Kasumi-1 (cell line): ENCODE measurements around the gene C1QBP.
A peak's percentile ranks its signal among the peaks of the same experiment; 100 is the strongest.
"Not testable (repeated sequence)": the region's sequence is repeated elsewhere in the genome, so short reads cannot be mapped to it uniquely, and the experiment has no call there.

Source experiments
- DNase-seq, 2 experiments: peaks; one replicate each; lab custom pipeline; 2025; lab: John Stamatoyannopoulos, UW

C1QBP gene, protein sequence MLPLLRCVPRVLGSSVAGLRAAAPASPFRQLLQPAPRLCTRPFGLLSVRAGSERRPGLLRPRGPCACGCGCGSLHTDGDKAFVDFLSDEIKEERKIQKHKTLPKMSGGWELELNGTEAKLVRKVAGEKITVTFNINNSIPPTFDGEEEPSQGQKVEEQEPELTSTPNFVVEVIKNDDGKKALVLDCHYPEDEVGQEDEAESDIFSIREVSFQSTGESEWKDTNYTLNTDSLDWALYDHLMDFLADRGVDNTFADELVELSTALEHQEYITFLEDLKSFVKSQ

DNA sequence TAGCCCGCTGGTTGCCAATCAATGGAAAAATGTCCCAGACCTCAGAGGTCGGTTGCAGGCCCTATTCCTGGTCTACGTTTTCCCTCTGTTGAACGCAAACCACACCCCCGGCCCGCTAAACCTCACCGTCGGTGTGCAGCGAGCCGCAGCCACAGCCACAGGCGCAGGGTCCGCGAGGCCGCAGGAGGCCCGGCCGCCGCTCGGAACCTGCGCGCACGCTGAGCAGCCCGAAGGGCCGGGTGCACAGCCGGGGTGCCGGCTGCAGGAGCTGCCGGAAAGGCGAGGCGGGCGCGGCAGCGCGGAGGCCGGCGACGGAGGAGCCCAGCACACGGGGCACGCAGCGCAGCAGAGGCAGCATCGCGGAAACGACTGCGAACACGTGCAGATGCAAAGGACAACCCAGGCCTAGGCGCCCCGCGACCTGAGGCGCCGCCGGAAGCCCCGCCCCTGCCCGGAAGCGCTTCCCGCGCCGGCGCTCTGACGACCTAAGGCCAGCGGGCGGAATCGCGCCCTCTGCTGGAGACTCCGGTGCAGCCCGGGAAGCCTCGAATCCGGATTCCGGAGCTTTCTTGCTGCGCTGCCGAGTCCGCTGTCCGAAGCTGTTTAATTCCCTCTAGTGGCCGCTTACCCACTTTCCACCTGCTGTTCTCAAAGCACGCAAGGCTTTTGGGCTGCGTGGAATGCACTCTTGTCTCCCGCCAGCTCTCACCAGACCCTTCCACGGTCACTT is at the start of gene C1QBP:
Gene C1QBP (minus strand): TSS at position 440 of the 730 bp plus-strand sequence. CDS start 82 bp downstream, at position 358.
- DNase-seq, result peak; percentile 61 to 66

DNA sequence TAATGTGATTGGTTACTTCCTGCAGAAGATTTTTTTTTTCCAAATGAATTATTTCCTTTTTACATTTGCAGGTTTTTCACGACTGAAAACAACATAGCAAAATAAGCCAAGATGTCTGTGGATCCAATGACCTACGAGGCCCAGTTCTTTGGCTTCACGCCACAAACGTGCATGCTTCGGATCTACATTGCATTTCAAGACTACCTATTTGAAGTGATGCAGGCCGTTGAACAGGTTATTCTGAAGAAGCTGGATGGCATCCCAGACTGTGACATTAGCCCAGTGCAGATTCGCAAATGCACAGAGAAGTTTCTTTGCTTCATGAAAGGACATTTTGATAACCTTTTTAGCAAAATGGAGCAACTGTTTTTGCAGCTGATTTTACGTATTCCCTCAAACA is 49.8 kb upstream of the C1QBP start:
- no peak for DNase-seq

DNA sequence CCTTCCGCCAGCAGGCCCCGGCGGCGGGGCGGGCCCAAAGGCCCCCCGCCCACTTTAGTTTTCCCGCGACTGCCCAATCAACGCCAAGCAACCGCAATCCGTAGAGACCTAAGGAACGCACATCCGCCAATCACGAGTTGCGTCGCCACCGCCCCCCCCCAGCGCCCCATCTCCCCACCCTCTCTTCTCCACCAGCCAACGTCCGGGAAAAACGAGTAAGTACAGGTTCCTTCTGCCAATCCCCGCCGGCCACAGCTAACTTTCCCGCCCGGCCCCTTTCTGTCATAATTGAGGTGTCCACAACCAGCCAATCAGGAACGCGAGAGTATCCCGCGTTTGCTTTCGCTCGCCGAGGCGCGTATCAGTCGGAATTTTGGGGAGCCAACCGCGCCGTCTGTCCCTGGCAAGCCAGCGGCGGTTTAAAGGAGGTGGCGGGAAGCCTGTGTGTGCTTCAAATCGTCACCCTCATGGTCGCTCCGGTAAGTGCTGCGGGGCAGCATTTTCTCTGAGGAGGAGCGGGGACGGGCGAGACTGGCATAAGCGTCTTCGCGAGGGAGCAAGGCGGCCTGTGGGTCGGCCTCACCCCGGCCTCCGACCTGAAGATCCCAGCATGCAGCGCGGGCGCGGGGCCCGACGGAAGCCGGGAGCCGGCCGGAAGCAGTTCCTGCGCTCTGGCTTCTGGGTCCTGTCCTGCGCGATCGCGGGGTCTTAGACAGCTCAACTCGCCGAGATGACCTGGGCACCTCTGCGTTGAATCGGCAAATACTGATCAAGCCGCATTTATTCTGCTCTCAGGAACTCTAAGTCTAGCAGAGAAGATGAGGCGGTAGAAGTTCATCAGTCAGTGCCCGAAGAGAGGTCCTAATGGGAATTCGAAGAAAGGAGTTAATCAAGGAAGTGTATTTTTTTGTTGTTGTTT is 47.5 kb upstream of the C1QBP start, which contains the start of gene MIS12:
Gene MIS12 (plus strand): TSS at position 361 of the 919 bp plus-strand sequence. CDS start 2,297 bp downstream, outside the sequence.
- peak; percentile 93 to 95 for DNase-seq

DNA sequence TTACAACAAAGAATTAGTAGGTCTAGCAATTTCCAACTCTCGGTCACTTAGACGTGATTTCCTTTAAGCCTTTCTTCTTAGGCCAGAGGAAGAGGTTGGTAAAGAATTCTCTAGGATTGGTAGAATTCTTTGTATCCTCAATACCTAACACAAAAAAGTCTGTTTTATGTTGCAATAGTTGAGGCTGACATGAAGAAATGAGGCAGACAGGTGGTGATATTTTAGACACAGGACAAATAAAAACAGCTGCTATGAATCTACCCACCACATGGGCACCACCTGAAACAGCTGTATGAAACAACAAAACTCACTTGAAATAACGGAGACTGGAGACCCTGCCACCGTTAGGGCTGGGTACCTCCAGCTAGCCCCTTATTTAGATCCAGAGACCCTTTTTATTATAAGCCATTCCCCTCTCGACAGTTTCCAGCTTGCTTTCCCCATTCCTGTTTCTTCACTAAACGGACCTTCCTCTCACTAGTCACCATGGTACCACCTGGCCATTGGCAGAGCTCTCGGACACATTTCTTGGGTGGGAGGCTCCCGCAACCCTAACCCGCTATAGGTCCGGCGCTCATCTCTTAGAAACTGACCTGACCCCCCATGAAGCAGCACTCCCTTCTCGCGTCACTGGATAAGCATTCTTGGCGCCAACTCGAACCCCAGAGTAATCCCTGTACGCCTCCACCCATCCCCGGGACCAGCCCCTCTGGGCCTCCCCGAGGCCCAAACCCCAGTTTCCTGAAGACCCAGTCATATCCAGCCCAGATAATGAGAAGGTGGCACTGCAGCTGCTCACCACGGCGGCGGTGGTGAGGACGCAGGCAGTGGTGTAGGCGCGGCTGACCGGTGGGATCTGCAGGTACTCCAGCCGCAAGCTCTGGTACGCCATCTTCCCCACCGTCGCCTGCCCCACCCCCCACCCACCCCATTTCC is 46.6 kb upstream of the C1QBP start, which contains the start of gene DERL2:
Gene DERL2 (minus strand): TSS at position 909 of the 936 bp plus-strand sequence. CDS start 17 bp downstream, at position 892.
- no peak for DNase-seq

DNA sequence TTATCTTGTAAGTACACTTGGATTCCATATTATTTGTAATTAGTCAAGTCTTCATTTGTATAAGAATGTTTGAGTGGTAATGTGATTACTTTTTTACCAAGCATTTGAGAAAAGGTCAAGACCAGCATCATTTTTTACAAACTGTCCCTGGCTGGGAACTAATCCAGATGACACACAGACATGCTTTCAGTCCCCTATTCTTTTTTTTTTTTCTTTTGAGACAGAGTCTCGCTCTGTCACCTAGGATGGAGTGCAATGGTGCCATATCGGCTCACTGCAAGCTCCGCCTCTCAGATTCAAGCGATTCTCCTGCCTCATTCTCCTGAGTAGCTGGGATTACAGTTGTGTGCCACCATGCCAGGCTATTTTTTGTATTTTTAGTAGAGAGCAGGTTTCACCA is 42.5 kb upstream of the C1QBP start:
- DNase-seq, result no peak

DNA sequence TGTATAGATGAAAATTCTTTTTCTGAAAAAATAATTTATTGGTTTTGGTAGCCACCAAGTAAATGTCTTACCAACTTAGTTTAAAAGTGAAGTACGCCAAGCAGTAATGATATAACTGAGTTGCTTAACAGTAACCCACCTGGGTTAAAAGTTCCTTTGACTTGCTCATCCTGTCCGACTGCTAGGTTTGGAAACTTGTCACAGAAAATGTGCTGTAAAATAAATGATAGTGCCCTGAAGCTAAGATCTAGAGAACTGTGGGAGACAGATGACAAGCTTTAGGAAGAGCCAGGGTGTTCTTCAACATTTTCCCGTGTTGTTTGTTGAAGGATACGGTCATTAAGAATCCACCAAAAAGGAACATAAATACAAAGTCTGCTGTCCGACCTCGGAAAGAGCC is 42.0 kb upstream of the C1QBP start:
- DNase-seq, result no peak

DNA sequence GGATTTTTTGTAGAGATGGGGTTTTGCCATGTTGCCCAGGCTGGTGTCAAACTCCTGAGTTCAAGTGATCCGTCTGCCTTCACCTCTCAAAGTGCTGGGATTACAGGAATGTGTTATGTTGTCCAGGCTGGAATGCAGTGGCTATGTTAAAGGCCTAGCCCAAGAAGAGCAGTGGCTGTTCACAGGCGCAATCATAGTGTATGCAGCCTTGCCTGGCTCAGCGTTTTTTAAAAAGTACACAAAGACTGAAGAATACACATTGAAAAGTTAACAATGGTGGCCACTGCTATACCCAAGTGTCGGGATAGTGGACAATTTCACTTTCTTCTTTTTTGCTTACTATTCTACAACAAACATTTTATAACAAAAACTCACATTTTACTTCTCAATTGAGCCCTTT is 40.0 kb upstream of the C1QBP start:
- no peak for DNase-seq

DNA sequence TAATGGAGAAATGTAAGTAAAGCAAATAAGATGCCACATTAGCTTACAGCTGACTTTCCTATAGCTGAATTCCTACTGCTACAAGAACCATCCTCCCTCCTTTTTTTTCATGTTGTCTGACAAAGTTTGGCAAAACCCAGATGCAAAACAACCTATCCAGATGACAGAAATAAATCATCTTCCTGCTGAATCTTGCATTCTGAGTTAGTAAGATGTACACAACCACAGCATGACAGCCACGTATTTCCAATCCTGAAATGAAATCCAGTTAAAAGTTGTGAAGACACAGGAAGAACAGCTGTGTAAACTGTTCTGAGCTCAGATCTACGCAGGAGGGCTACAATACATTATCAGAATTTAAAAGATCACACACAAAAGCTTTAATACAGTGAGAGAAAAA is 35.0 kb upstream of the C1QBP start:
- DNase-seq, result no peak

DNA sequence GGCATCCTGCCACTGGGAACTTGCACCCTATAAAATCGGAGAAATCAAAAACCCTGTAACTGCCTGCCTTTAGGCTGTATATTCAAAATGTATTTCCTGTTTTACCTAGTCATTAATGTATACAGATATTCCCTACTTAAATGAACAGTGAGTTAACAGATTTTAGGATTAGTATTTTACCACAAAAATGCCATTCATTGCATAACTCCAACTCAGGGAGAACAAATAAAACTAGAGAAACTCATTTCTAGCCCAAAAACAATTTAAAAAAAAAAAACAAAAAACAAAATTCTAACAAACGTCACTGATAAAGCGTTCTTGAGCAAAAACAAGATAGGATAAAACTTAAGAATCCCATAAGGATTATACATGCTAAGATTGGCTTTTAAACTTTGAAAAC is 33.6 kb upstream of the C1QBP start:
- no peak for DNase-seq

DNA sequence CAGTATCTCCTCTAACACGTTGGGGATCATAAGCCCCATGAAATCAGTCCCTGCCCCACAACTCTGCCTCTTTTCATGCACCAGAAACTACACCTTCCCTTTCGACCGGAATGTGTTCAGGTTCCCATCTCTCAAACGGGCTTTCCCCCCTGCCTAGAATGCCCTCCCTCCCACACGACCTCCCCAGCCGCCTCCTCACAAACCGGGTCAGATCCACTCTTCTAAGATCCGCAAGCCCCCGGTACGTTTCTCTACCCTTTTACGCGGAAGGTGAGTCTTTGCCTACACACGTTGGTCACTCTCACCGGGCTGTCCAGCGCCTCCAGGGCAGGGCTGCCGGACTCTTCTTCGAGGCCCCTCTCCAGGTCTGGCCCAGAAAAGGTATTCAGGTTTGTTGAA is 29.1 kb upstream of the C1QBP start:
- no peak for DNase-seq

DNA sequence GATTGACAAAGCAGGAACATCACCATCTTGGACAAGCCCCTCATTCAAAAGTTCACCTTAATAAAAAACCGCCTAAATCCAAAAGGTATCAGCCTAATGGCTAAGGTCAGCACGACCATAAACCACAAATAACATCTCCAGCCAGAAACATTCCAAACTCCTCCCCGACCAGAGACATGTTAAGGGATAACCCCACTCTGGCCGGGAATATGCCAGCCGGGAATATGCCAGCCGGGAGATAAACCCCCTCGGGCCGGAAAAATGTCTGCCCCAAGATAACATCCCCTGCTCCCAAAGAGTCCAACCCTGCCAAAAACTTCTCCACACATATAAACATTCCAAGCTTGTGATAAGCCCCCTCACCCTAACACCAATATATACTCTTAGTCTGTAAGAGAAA is 28.5 kb upstream of the C1QBP start:
- DNase-seq, result no peak

DNA sequence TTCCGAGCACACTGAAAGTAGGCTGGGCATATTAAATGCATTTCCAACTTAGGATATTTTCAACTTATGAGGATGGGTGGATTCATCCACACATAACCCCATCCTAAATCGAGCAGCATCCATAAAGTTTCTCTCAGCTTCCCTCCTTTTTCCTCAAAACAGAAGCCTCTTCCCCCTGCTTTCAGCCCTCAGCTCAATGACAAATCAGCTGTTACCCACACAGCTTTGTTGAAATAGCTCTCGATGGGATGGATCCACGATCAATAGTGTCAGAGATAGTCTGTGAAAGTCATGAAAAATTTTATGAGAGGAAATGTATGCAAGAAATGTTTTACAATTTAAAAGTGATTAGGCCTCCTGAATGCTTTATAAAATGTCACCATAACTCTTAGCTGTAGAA is 27.3 kb upstream of the C1QBP start:
- no peak for DNase-seq

DNA sequence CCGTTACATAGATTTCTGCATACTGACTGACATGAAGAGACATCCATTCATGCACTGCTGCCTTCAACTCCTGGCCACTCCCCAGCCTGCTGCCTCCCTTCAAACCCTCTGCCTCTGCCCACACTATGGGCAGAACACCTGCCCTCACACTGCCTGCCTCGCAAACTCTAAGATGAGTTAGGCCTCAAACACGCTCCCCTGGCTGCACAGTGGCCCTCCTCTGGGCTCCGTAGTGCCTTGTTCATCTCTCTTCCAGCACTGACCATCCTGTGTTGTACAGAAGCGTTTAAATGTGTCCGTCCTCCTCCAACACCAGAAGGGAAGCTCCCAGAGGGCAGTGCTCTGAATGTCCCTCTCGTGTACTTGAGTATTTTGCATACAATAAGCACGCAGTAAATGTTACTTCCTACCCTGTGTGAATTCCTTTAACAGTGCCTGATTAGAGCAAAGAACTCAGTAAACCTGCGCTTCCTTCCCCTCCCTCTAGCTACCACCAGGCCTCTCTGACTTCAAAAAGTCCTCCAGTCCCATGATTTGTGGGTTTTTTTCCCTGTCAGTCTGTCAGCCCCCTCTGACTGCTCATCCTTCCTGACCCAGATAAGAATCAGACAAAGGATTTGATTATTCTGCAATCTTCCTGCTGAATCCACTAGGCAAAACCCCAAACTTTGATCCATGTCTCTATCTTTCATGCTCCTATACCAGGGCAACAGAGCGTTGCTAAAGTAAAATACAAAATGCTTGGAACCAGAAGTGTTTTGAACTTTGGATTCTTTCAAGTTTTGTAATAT is 26.0 kb upstream of the C1QBP start:
- peak; percentile 20 to 53 for DNase-seq

DNA sequence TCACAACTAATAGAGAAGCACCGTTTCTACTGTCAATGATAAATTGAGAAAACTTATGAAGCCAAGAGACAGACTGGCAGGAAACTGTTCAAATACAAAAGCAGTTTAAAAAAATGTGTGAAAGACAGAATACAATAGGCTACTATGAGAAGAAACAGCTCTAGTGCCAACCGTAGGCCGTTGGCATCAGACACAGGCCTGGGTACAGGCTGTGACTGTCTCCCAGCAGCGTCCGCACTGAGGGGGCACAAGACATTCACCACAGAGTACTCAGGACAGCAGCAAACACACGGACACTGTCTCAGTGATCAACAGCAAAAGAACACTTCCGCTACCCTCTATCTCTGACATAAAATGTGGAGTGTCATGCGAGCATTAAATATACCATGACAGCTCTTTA is 7.8 kb upstream of the C1QBP start:
- no peak for DNase-seq

DNA sequence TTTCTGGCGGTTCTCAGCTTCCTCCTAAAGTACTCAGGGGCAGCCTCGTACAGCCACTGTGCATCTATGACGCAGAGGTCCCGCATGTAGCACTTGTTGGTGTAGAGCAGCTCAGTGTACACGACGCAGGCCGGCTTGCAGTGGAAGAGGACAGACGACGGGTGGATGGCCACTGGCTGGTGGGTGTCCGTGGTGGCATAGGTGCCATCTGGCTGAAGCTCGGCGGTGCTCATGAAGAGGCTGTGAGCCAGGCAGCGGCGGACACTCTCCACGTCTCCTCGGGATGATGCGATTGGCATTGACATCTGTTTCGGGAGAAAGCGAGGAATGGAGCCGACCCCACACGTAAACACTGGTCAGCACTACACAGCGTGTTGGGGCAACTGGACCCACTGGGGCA is 5.3 kb upstream of the C1QBP start:
- no peak for DNase-seq

DNA sequence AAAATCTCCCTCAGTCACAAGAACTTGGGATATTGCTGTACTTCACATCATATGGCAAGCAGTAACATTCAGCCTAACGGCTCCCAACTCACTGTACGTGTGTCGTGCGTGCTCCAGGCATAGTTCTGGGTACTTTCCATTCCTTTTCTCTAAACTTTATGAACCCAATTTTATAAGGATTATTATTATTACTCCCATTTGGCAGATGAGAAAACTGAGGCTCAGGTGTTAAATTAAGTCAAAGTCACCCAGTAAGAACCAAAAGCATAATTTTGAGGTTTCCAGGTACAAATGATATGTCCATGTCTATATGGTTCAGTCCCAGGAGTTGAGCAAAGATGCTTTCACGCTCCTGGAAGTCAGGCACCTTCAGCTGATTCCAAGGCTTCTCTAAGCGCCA is 4.8 kb upstream of the C1QBP start:
- DNase-seq, result no peak

DNA sequence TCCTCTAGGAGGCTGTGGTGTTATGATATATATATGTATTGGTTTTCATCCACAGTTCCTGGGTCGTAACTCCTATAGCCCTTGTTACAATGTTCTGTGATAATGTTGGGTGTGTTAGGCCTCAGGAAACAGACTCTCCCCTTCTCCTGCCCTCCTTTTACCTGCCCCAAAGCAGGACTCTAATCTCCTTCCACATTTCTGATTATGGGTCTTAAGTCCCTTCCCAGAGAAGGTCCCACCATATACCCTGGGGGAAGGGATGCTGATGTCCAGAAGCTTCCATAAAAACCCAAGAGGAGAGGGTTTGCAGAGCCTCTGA is 450 bp upstream of the C1QBP start:
- DNase-seq, result no peak

DNA sequence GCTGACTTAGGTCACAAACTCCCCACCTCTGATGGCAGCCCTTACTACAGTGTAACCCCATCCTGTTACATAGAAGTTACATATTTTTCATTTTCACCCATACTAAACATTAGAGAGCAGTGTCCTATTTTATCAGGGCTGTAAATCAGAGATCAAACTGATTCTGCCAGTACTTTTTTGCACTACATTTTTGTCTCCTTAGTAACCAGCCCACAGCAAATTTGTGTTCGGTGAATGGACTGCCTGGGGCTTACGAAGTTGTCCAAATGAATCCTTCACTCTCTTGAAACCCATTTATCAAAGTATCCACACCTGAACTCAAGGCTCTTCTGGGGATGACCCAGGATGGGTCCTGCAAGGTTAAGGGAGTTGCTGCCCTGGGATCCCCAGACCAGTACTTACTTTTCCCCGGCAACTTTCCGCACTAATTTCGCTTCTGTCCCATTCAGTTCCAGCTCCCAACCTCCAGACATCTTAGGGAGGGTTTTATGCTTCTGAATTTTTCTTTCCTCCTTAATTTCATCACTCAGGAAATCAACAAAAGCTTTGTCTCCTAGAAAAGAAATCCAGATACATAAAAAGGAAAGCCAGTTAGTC is 1.1 kb downstream of the C1QBP start:
- DNase-seq, result no peak

DNA sequence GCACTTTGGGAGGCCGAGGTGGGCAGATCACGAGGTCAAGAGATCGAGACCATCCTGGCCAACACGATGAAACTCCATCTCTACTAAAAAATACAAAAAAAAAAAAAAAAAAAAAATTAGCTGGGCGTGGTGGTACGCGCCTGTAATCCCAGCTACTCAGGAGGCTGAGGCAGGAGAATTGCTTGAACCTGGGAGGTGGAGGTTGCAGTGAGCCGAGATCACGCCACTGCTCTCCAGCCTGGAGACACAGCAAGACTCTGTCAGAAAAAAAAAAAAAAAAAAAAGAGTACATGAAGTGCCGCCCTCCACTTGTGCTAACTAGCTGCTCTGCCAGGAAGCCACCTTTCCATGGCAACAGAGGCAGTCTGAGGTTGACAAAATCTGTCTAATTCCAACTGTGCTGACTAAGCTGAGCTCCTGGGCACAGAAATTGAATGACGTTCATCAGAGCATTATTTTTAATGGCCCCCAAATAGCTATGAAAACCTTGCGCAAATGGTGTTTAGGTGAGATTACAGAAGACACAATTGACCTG is 3.1 kb downstream of the C1QBP start:
- DNase-seq, result not testable (repeated sequence)

DNA sequence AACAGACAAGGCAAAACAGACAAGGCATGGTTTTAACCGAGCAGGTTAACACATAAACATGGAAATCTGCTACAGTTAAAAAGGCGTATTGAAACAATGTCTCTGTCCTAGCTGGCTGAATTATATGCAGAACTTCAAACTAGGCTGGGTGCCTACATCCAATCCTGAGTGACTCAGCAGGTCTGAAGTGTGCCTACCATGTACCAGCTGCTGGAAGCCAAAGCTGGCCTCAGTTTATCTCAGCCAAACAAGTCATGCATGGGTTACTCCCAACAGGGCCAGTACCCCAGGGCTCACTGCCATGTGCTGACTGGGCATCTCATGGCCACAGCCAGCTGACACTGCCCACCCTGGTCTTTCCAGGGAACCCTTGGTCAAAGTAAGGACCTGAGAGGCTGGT is 4.0 kb downstream of the C1QBP start:
- no peak for DNase-seq
